ENCODE results near the gene INPP4B.

Gene INPP4B

DNA sequence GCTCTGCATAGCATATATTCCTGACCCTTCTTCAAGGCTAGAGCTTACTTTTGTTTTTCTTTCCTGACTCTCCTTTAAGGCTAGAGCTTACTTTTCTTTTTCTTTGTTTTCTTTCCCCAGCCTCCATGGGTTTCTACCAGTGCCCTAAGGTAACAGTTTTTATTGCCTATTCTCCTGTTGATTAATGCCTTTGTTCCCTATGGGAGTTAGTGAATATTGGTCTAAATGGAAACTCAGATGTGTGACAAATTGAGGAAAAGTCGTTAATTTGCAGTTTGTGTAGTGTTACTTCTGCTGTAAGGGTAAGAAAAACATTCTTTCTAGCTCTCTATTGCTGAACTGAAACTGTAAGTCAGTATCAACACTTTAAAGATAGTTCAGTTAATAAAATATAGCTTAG is 851.0 kb downstream of the INPP4B start:
- no peak for DNase-seq (ENCODE audit: low read depth)

DNA sequence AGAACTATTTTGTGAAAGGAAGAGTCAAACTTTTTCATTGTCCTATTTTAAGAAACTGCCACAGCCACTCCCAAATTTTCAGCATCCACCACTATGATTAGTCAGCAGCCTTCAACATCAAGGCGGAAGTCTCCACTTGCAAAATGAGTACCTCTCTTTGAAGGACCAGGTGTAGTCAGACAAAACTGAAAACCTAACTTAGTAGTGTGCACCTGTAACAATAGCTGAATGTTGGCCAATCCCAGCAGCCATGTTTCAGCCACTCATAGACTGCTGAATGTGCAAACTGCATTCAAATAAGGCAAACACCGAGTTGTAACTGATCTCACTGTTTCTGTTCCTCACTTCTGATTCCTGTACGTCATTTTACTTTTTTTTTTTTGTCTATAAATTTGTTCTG is 868.7 kb downstream of the INPP4B start:
- no peak for DNase-seq (ENCODE audit: low read depth)

All from stimulated activated CD8-positive, alpha-beta memory T cell treated with anti-CD3 and anti-CD28 coated beads, Interleukin-4, amount 100 ng/mL, for 24 hours (primary cell).